DND-41 (cell line): ENCODE measurements around the gene CHN2.

ENCODE experiments used
- ATAC-seq: fragments of 200-7000 bp; cut with Tn5 transposase; 3 replicates; pipeline ENCODE4 v1.9.1; 2021; ENCODE audit warnings: low read depth; ENCODE audit not compliant: insufficient read depth
- DNase-seq: peaks from one replicate; pipeline ENCODE4 v3.0.0-alpha.2; 2020
- H2AFZ ChIP-seq: 2 replicates; pipeline ENCODE4 v1.6.0; 2012; ENCODE audit warnings: low read depth, low read length
- H3K27ac ChIP-seq: 2 replicates; pipeline ENCODE4 v1.5.1; 2012; ENCODE audit warnings: low read length, inconsistent platforms
- H3K27me3 ChIP-seq: fragments of 200-600 bp; sonication (generic); 2 replicates; pipeline ENCODE4 v1.6.0; 2012; ENCODE audit warnings: low read length, mild to moderate bottlenecking, inconsistent platforms; ENCODE audit not compliant: insufficient read depth, poor library complexity
- H3K36me3 ChIP-seq: 2 replicates; pipeline ENCODE4 v1.5.1; 2012; ENCODE audit warnings: low read length, inconsistent platforms; ENCODE audit not compliant: insufficient read depth
- H3K4me1 ChIP-seq: 2 replicates; pipeline ENCODE4 v1.5.1; 2012; ENCODE audit warnings: mild to moderate bottlenecking, low read length; ENCODE audit not compliant: insufficient read depth
- H3K4me2 ChIP-seq: 2 replicates; pipeline ENCODE4 v1.6.0; 2012; ENCODE audit warnings: mild to moderate bottlenecking, moderate library complexity, low read length, inconsistent platforms; ENCODE audit not compliant: insufficient read depth
- H3K4me3 ChIP-seq, 2 experiments: fragments of 200-600 bp in 1 of 2; shearing (Covaris generic) in 1 of 2; 2 replicates each; pipeline ENCODE4 v1.5.1; 2012 to 2016; ENCODE audit warnings: inconsistent platforms in 2 of 2, low read length in 2 of 2, mild to moderate bottlenecking in 2 of 2, low read depth in 1 of 2, moderate library complexity in 1 of 2
- H3K79me2 ChIP-seq: 2 replicates; pipeline ENCODE4 v1.6.0; 2012; ENCODE audit warnings: low read length, inconsistent platforms; ENCODE audit not compliant: insufficient read depth
- H3K9ac ChIP-seq: 2 replicates; pipeline ENCODE4 v1.6.0; 2012; ENCODE audit warnings: low read depth, mild to moderate bottlenecking, inconsistent platforms, low read length, moderate library complexity
- H3K9me3 ChIP-seq: 2 replicates; pipeline ENCODE4 v1.5.1; 2012; ENCODE audit warnings: low read length, moderate library complexity, mild to moderate bottlenecking, inconsistent platforms; ENCODE audit not compliant: insufficient read depth, severe bottlenecking
- H4K20me1 ChIP-seq: 2 replicates; pipeline ENCODE4 v1.6.0; 2012; ENCODE audit warnings: low read length; ENCODE audit not compliant: insufficient read depth
- CTCF ChIP-seq: IDR thresholded peaks from 2 replicates; pipeline ENCODE4 v1.5.1; 2012; ENCODE audit warnings: borderline replicate concordance, low read length, moderate library complexity, mild to moderate bottlenecking; ENCODE audit not compliant: poor library complexity, severe bottlenecking; ENCODE audit errors: extremely low read depth
- EZH2 ChIP-seq: IDR thresholded peaks from 3 replicates; pipeline ENCODE4 v1.6.1; 2012; ENCODE audit warnings: borderline replicate concordance, low read depth, mild to moderate bottlenecking, moderate library complexity, low read length, inconsistent platforms; ENCODE audit not compliant: severe bottlenecking

The CHN2 gene

GRCh38 chr7:29367784-29368183 is 173.2 kb downstream of the CHN2 start:
- H3K4me2 ChIP-seq = no peak overlapping the region
- no peaks in the 10 kb centered on the region for H3K4me1 ChIP-seq
- no peaks in the 10 kb centered on the region for H4K20me1 ChIP-seq
- no peaks in the 10 kb centered on the region for H3K27me3 ChIP-seq
- TF ChIP-seq EZH2 (no peak), CTCF (no peak)
- H3K4me3 ChIP-seq = no peak overlapping the region
- no peak for DNase-seq
- no peaks in the 10 kb centered on the region for H3K79me2 ChIP-seq
- no peak for ATAC-seq
- no peak overlapping the region for H2AFZ ChIP-seq
- no peak overlapping the region for H3K9ac ChIP-seq
- H3K9me3 ChIP-seq = no peaks in the 10 kb centered on the region
- no peak overlapping the region for H3K27ac ChIP-seq
- H3K36me3 ChIP-seq = peaks cover 2% of the 10 kb centered on the region; the same call in 1 of the 2 replicates

- Histone ChIP-seq H4K20me1 (no peaks in the 10 kb centered on the region), H3K27ac (no peak overlapping the region), H3K4me2 (no peak overlapping the region), H3K9me3 (no peaks in the 10 kb centered on the region), H2AFZ (no peak overlapping the region), H3K79me2 (no peaks in the 10 kb centered on the region), H3K36me3 (peaks cover 2% of the 10 kb centered on the region; the same call in 1 of the 2 replicates), H3K27me3 (no peaks in the 10 kb centered on the region), H3K4me1 (no peaks in the 10 kb centered on the region), H3K4me3 (no peak overlapping the region), H3K9ac (no peak overlapping the region)
- no peak for DNase-seq
- TF ChIP-seq EZH2 (no peak), CTCF (no peak)
- ATAC-seq = no peak
Measured at GRCh38 chr7:29369909-29370488, 175.4 kb downstream of the CHN2 start.

GRCh38 chr7:29370531-29371314 is 176.1 kb downstream of the CHN2 start:
- Histone ChIP-seq H3K36me3 (peaks cover 2% of the 10 kb centered on the region; the same call in 1 of the 2 replicates), H3K27ac (no peak overlapping the region), H3K4me1 (no peaks in the 10 kb centered on the region), H3K27me3 (no peaks in the 10 kb centered on the region), H2AFZ (no peak overlapping the region), H3K4me2 (no peak overlapping the region), H3K9ac (no peak overlapping the region), H4K20me1 (no peaks in the 10 kb centered on the region), H3K4me3 (no peak overlapping the region), H3K79me2 (no peaks in the 10 kb centered on the region), H3K9me3 (no peaks in the 10 kb centered on the region)
- TF ChIP-seq EZH2 (no peak), CTCF (no peak)
- ATAC-seq = no peak
- no peak for DNase-seq
